H1 (cell line): ENCODE measurements around the gene ABHD17B. TPM values are rescaled to one million over a fixed set of nuclear protein-coding genes. Genes with fewer than 3 reads are reported as not detected.

Experiments used
- CTCF ChIA-PET: fragments of 300-600 bp; sonication (Branson Sonifier 250); formaldehyde crosslinking; loops from one replicate; lab custom pipeline; 2021; ENCODE audit not compliant: partially characterized antibody; lab: Charles Lee
- POLR2A ChIA-PET: fragments of 300-600 bp; sonication (Branson Sonifier 250); formaldehyde crosslinking; loops from one replicate; lab custom pipeline; 2021; ENCODE audit warnings: inconsistent platforms; ENCODE audit not compliant: partially characterized antibody; lab: Charles Lee
- DNase-seq, 2 experiments: peaks; one replicate each; pipeline versions ENCODE4 v3.0.0 to v3.0.0-alpha.2; 2010 to 2022; ENCODE audit warnings: low spot score in 2 of 2, low read depth in 1 of 2, mixed read lengths in 1 of 2
- FAIRE-seq: peaks from 2 replicates; lab custom pipeline; 2011; peaks lifted over from hg19 to GRCh38; lab: Jason Lieb, UNC
- H2AFZ ChIP-seq: 2 replicates; pipeline ENCODE4 v1.8.1; 2012; ENCODE audit warnings: low read length, inconsistent platforms
- H2AK5ac ChIP-seq: 2 replicates; pipeline ENCODE4 v1.6.1; 2013; ENCODE audit warnings: low read depth, low read length
- H2BK120ac ChIP-seq: replicated peaks from 2 replicates; pipeline ENCODE3; 2013; ENCODE audit warnings: low read depth, low read length, inconsistent platforms
- H2BK12ac ChIP-seq: 2 replicates; pipeline ENCODE4 v1.6.1; 2013; ENCODE audit warnings: low read depth, low read length
- H2BK15ac ChIP-seq: 2 replicates; pipeline ENCODE4 v1.6.1; 2013; ENCODE audit warnings: low read length
- H2BK20ac ChIP-seq: 2 replicates; pipeline ENCODE4 v1.6.1; 2013; ENCODE audit warnings: low read length
- H2BK5ac ChIP-seq: 2 replicates; pipeline ENCODE4 v1.6.1; 2013; ENCODE audit warnings: low read depth, low read length
- H3K14ac ChIP-seq: 2 replicates; pipeline ENCODE4 v1.6.1; 2013; ENCODE audit warnings: inconsistent platforms; ENCODE audit not compliant: insufficient read length
- H3K18ac ChIP-seq: 2 replicates; pipeline ENCODE4 v1.6.1; 2013; ENCODE audit warnings: low read length; ENCODE audit errors: extremely low read depth
- H3K23ac ChIP-seq: 2 replicates; pipeline ENCODE4 v1.6.1; 2013; ENCODE audit warnings: inconsistent platforms; ENCODE audit not compliant: insufficient read length
- H3K23me2 ChIP-seq: 2 replicates; pipeline ENCODE4 v1.6.1; 2013; ENCODE audit warnings: low read depth, low read length
- H3K27ac ChIP-seq: 2 replicates; pipeline ENCODE4 v1.6.1; 2011; ENCODE audit warnings: low read depth, low read length, inconsistent platforms
- H3K27me3 ChIP-seq, 4 experiments: replicated peaks in 1 of 4; 1 replicate in 1 of 4; 2 replicates in 3 of 4; pipeline versions ENCODE4 v1.6.1 to v1.8.1; 2011 to 2013; ENCODE audit warnings: low read length in 3 of 4, mild to moderate bottlenecking in 3 of 4, inconsistent platforms in 2 of 4, mixed read lengths in 2 of 4, moderate library complexity in 1 of 4; ENCODE audit not compliant: control insufficient read depth in 3 of 4, insufficient read depth in 3 of 4; ENCODE audit errors: extremely low read depth in 1 of 4
- H3K36me3 ChIP-seq, 4 experiments: 2 replicates each; pipeline versions ENCODE4 v1.6.1 to v1.8.1; 2011 to 2013; ENCODE audit warnings: mild to moderate bottlenecking in 4 of 4, low read length in 3 of 4, moderate library complexity in 2 of 4, control low read depth in 1 of 4, inconsistent platforms in 1 of 4; ENCODE audit not compliant: insufficient read depth in 4 of 4, control insufficient read depth in 2 of 4
- H3K4ac ChIP-seq: replicated peaks from 2 replicates; pipeline ENCODE3; 2013; ENCODE audit warnings: low read length, low read depth, mixed read lengths, inconsistent platforms; ENCODE audit not compliant: insufficient read length
- H3K4me1 ChIP-seq, 4 experiments: replicated peaks in 1 of 4; 1 replicate in 1 of 4; 2 replicates in 3 of 4; pipeline versions ENCODE4 v1.6.1 to v1.8.1; 2011 to 2013; ENCODE audit warnings: low read length in 3 of 4, inconsistent platforms in 2 of 4, mixed read lengths in 1 of 4; ENCODE audit not compliant: insufficient read depth in 4 of 4, control insufficient read depth in 3 of 4
- H3K4me2 ChIP-seq, 2 experiments: 2 replicates each; pipeline versions ENCODE4 v1.6.1 to v1.8.1; 2011 to 2013; ENCODE audit warnings: low read depth in 2 of 2, low read length in 2 of 2, control low read depth in 1 of 2, inconsistent platforms in 1 of 2, mild to moderate bottlenecking in 1 of 2; ENCODE audit not compliant: insufficient read depth in 1 of 2
- H3K4me3 ChIP-seq, 4 experiments: fragments of 200-600, 300-600 bp in 1 of 4; sonication (generic), shearing (Covaris generic), sonication (Bioruptor Twin) in 1 of 4; 2 replicates each; pipeline versions ENCODE4 v1.5.1 to v1.8.1; 2011 to 2016; ENCODE audit warnings: low read length in 4 of 4, low read depth in 3 of 4, control low read depth in 2 of 4, inconsistent platforms in 2 of 4, mild to moderate bottlenecking in 2 of 4, mixed read lengths in 1 of 4, moderate library complexity in 1 of 4; ENCODE audit not compliant: insufficient read depth in 2 of 4; ENCODE audit errors: extremely low read depth in 1 of 4
- H3K56ac ChIP-seq: replicated peaks from 2 replicates; pipeline ENCODE3; 2013; ENCODE audit warnings: low read depth, mild to moderate bottlenecking, mixed read lengths, low read length, inconsistent platforms; ENCODE audit not compliant: insufficient read length
- H3K79me1 ChIP-seq: 2 replicates; pipeline ENCODE4 v1.6.1; 2013; ENCODE audit warnings: low read depth, low read length, control low read depth
- H3K79me2 ChIP-seq, 2 experiments: 2 replicates each; pipeline versions ENCODE4 v1.6.1 to v1.8.1; 2012 to 2013; ENCODE audit warnings: low read length in 2 of 2, mild to moderate bottlenecking in 2 of 2, inconsistent platforms in 1 of 2; ENCODE audit not compliant: insufficient read depth in 2 of 2, control insufficient read depth in 1 of 2
- H3K9ac ChIP-seq, 4 experiments: replicated peaks in 1 of 4; 1 replicate in 1 of 4; 2 replicates in 3 of 4; pipeline versions ENCODE4 v1.6.1 to v1.8.1; 2011 to 2013; ENCODE audit warnings: low read depth in 3 of 4, low read length in 3 of 4, control low read depth in 2 of 4, mild to moderate bottlenecking in 2 of 4, moderate library complexity in 2 of 4, inconsistent platforms in 1 of 4; ENCODE audit errors: extremely low read depth in 1 of 4
- H3K9me3 ChIP-seq, 2 experiments: 2 replicates each; pipeline versions ENCODE4 v1.6.1 to v1.8.1; 2012 to 2013; ENCODE audit warnings: mild to moderate bottlenecking in 2 of 2, moderate library complexity in 2 of 2, control low read depth in 1 of 2, inconsistent platforms in 1 of 2, low read depth in 1 of 2, low read length in 1 of 2, mixed read lengths in 1 of 2; ENCODE audit not compliant: insufficient read depth in 2 of 2
- H4K20me1 ChIP-seq, 2 experiments: replicated peaks in 1 of 2; 2 replicates each; pipeline versions ENCODE3 to v1.8.1; 2011 to 2013; ENCODE audit warnings: inconsistent platforms in 2 of 2, low read length in 2 of 2, mild to moderate bottlenecking in 1 of 2; ENCODE audit not compliant: insufficient read depth in 2 of 2, control insufficient read depth in 1 of 2
- H4K5ac ChIP-seq: 2 replicates; pipeline ENCODE4 v1.6.1; 2013; ENCODE audit warnings: low read length, low read depth, mixed read lengths, inconsistent platforms; ENCODE audit not compliant: insufficient read length
- H4K8ac ChIP-seq: 2 replicates; pipeline ENCODE4 v1.8.0; 2013; ENCODE audit warnings: mild to moderate bottlenecking, moderate library complexity, low read length, inconsistent platforms; ENCODE audit not compliant: insufficient read depth; ENCODE audit errors: extremely low read depth
- H4K91ac ChIP-seq: replicated peaks from 2 replicates; pipeline ENCODE3; 2013; ENCODE audit warnings: low read length, mixed read lengths, inconsistent platforms; ENCODE audit not compliant: insufficient read length
- CBX5 ChIP-seq: fragments of 300-800, 300-1000 bp; sonication (generic); IDR thresholded peaks from 2 replicates; pipeline ENCODE4 v1.7.1; 2016; ENCODE audit warnings: antibody characterized with exemption, low read length, low read depth
- EGR1 ChIP-seq: IDR thresholded peaks from 2 replicates; pipeline ENCODE4 v1.6.1; 2011; ENCODE audit warnings: low read depth, low read length, borderline replicate concordance
- EZH2 ChIP-seq: fragments of 200-600 bp; sonication (generic); IDR thresholded peaks from 2 replicates; pipeline ENCODE4 v1.7.1; 2012; ENCODE audit warnings: low read depth, mild to moderate bottlenecking, moderate library complexity, low read length, inconsistent platforms; ENCODE audit not compliant: severe bottlenecking
- NRF1 ChIP-seq: IDR thresholded peaks from 2 replicates; pipeline ENCODE4 v1.6.1; 2011; ENCODE audit warnings: mild to moderate bottlenecking, low read depth, low read length, improper control_type of control experiment
- POLR2A ChIP-seq, 2 experiments: IDR thresholded peaks; 1 replicate in 1 of 2; 2 replicates in 1 of 2; pipeline ENCODE4 v1.6.1; 2011; ENCODE audit warnings: low read depth in 2 of 2, low read length in 2 of 2, mild to moderate bottlenecking in 2 of 2; ENCODE audit errors: control extremely low read depth in 1 of 2
- RAD21 ChIP-seq, 2 experiments: IDR thresholded peaks in 1 of 2; conservative IDR thresholded peaks in 1 of 2; 2 replicates each; pipeline ENCODE4 v1.6.1; 2011; ENCODE audit warnings: low read depth in 2 of 2, low read length in 2 of 2, improper control_type of control experiment in 1 of 2, inconsistent platforms in 1 of 2, mild to moderate bottlenecking in 1 of 2, moderate library complexity in 1 of 2
- SIRT6 ChIP-seq: IDR thresholded peaks from one replicate; pipeline ENCODE4 v1.7.1; 2012; ENCODE audit warnings: low read length, inconsistent platforms
- SIX5 ChIP-seq: IDR thresholded peaks from 2 replicates; pipeline ENCODE4 v1.6.1; 2011; ENCODE audit warnings: mild to moderate bottlenecking, low read depth, low read length
- ZNF274 ChIP-seq: IDR thresholded peaks from 2 replicates; pipeline ENCODE4 v1.7.0; 2012; ENCODE audit warnings: low read length, borderline replicate concordance; ENCODE audit errors: extremely low read depth
- WGBS, 2 experiments: shearing (Covaris generic) in 1 of 2; methylation state at CpG; one replicate each; pipeline versions ENCODE4 v1.1.6 to v1.1.7; 2013 to 2015; ENCODE audit warnings: low lambda C conversion rate in 2 of 2, mixed read lengths in 2 of 2, inconsistent platforms in 1 of 2, low coverage in 1 of 2, missing lambda C conversion rate in 1 of 2; ENCODE audit not compliant: insufficient replicate concordance in 2 of 2, insufficient coverage in 1 of 2, insufficient read length in 1 of 2; ENCODE audit errors: extremely low coverage in 1 of 2, missing lambda C conversion rate in 1 of 2; 5-methylcytosine and 5-hydroxymethylcytosine counted together
- polyA plus RNA-seq, 7 experiments: library from polyadenylated mRNA; depleted of rRNA in 3 of 7; stranded (reverse) in 5 of 7; unstranded in 2 of 7; fragments of >200 nt in 5 of 7; fragments of 200-250 nt in 2 of 7; gene quantifications; 1 replicate in 5 of 7; 2 replicates in 1 of 7; 4 replicates in 1 of 7; pipeline versions ENCODE4 v1.2.1 to v1.2.3, GENCODE V29; 2011 to 2013; ENCODE audit warnings: missing spikeins in 2 of 7, mixed read lengths in 2 of 7
- total RNA-seq: library from RNA; stranded (reverse); fragmentation: NEBNext Ultra II Directional; extraction: Animal tissue kit (Norgen Biotek cat#: 25700); gene quantifications from 2 replicates; pipeline ENCODE4 v1.2.1, GENCODE V29; 2021

Gene ABHD17B
- total and polyA plus RNA-seq, 2 of the 8 experiments (the other 6 are each of a cell fraction or from before 2014, with no cell fraction given), result 37.2 to 60.8 TPM

DNA sequence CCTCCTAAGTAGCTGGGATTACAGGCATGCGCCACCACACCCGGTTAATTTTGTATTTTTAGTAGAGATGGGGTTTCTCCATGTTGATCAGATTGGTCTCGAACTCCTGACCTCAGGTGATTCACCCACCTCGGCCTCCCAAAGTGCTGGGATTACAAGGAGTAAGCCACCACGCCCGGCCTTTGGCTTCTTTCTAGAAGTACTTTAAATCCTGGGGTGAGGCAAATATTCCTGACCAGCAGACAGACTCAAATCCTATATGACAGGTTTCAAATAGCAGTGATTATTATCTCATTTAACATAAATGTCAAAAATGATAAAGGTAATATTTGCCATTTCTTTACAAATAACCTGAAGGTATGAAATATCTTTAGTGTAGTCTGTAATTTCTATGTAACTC lies 35.6 kb downstream of the ABHD17B start:
- no peak for FAIRE-seq
- Histone ChIP-seq H2BK120ac (no peak overlapping the region), H3K4me2 (no peak overlapping the region), H2AK5ac (no peak overlapping the region), H2AFZ (no peak overlapping the region), H3K4me3 (no peak overlapping the region), H3K4me1 (no peaks in the 10 kb centered on the region; a peak in 1 of 7 replicates), H4K5ac (no peak overlapping the region), H3K23me2 (no peaks in the 10 kb centered on the region), H2BK20ac (no peak overlapping the region), H3K79me2 (peaks cover 18 to 97% of the 10 kb centered on the region in 2 experiments), H3K36me3 (peaks cover 2 to 15% (median 9%) of the 10 kb centered on the region in 4 experiments; a peak in 4 of 8 replicates), H3K9ac (no peak overlapping the region), H4K91ac (no peak overlapping the region), H2BK12ac (no peak overlapping the region), H3K56ac (no peak overlapping the region), H3K4ac (no peak overlapping the region), H3K18ac (no peak overlapping the region), H3K79me1 (no peaks in the 10 kb centered on the region), H2BK15ac (no peak overlapping the region), H4K8ac (no peak overlapping the region), H3K27me3 (no peaks in the 10 kb centered on the region), H3K14ac (no peak overlapping the region), H2BK5ac (no peak overlapping the region), H4K20me1 (peaks cover 18 to 21% of the 10 kb centered on the region in 2 experiments), H3K23ac (no peak overlapping the region), H3K27ac (no peak overlapping the region), H3K9me3 (no peaks in the 10 kb centered on the region)
- no peak for DNase-seq
- POLR2A ChIA-PET, result interaction anchor here (1.0 kb wide), 1 partner anchor 10 kb away, joined by 3 read pairs; no protein-coding TSS in a partner anchor
- CTCF ChIA-PET, result no interaction called here
- WGBS, 2 experiments, result 92% methylated on average over 6 of the region's 6 CpGs; no CpG with 5 or more reads in 1 of the 2 experiments
- TF ChIP-seq POLR2A (IDR thresholded peaks at IDR 0.05; ENCODE audit: control extremely low read depth in 1 of 2, low read depth in 2 of 2, low read length in 2 of 2) (no peak), CBX5 (no peak), RAD21 (IDR thresholded peaks at IDR 0.05 in 1 of 2, conservative IDR thresholded peaks at IDR 0.05 in 1 of 2; ENCODE audit: low read depth in 2 of 2, low read length in 2 of 2) (no peak), NRF1 (no peak), EZH2 (no peak), SIX5 (no peak), ZNF274 (no peak), SIRT6 (no peak), EGR1 (no peak)
